Ovary (tissue), 3 donors: Measurements from ENCODE around the gene FAM193A.

ENCODE experiments used
- CTCF ChIP-seq, 3 donors: fragments of 450-650 bp in 2 of 3; fragments of 200-600 bp in 1 of 3; IDR thresholded peaks; one replicate each; pipeline versions ENCODE4 v1.5.1 to v1.8.0; 2016 to 2022; ENCODE audit warnings: antibody characterized with exemption in 3 of 3, mild to moderate bottlenecking in 1 of 3
- EP300 ChIP-seq: sonication (generic); formaldehyde crosslinking; IDR thresholded peaks from one replicate; pipeline ENCODE4 v1.6.1; 2017; ENCODE audit warnings: antibody characterized with exemption
- POLR2A ChIP-seq: fragments of 450-650 bp; IDR thresholded peaks from one replicate; pipeline ENCODE4 v1.6.1; 2017; ENCODE audit warnings: antibody characterized with exemption, mild to moderate bottlenecking, moderate library complexity
- donor health status: DM: no; HTN: no; CAD: no.

- TF ChIP-seq POLR2A, result peak; percentile 60
- no peak for TF ChIP-seq EP300
- TF ChIP-seq CTCF (IDR thresholded peaks at IDR 0.05), result peak in 1 of 3 donors; percentile 11
These were observed 863 bp upstream of the FAM193A start for GRCh38 chr4:2535376-2536192.
